ENCODE measurements around the gene YARS1.
A peak's percentile ranks its signal among the peaks of the same experiment; 100 is the strongest.

YARS1 gene

DNA sequence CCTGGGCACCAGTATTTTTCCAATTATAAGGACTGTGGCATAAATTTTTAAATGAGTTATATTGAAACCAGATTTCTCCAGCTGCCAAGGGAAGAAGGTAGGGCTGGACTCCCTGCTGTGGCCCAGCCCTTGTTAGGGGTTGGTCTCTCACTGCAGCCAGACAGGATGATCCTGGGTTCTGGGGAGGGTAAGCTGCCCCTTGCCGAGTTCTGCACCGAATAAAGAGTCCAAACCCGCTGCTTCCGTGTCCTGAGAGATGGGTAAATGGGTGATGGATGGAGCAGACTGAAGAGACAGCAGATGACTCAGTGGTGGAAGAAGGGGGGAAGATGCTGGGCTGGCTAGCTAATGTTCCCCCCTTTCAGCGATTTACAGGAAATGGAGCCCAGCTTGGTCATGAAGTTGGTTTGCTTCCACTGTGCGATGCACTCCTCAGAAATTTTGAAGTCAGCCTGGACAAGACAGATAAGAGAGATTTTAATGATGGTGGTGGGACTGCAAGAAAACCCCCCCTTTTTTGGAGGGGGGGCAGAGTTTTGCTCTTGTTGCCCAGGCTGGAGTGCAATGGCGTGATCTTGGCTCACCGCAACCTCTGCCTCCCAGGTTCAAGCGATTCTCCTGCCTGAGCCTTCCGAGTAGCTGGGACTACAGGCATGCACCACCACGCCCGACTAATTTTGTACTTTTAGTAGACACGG, 41.4 kb downstream of the YARS1 start:
- H3K4me3 Mint-ChIP-seq: no peak overlapping the region
- peak overlapping the region; percentile 78 for H3K27ac Mint-ChIP-seq
- no peaks in the 10 kb centered on the region for H3K27me3 Mint-ChIP-seq
- DNase-seq: no peak
- peaks cover 8% of the 10 kb centered on the region for H3K4me1 Mint-ChIP-seq (ENCODE audit: low read depth)
- peaks cover 77% of the 10 kb centered on the region for H3K36me3 Mint-ChIP-seq (ENCODE audit: low read depth)
- H3K9me3 Mint-ChIP-seq: no peaks in the 10 kb centered on the region

GRCh38 chr1:32774950-32775634, 42.1 kb downstream of the YARS1 start:
- DNase-seq: no peak
- peak overlapping the region; percentile 78 for H3K27ac Mint-ChIP-seq
- H3K4me3 Mint-ChIP-seq: no peak overlapping the region
- H3K4me1 Mint-ChIP-seq (ENCODE audit: low read depth): peaks cover 8% of the 10 kb centered on the region
- no peaks in the 10 kb centered on the region for H3K27me3 Mint-ChIP-seq
- peaks cover 70% of the 10 kb centered on the region for H3K36me3 Mint-ChIP-seq (ENCODE audit: low read depth)
- H3K9me3 Mint-ChIP-seq: no peaks in the 10 kb centered on the region

GRCh38 chr1:32774464-32774808, 42.7 kb downstream of the YARS1 start:
- peak overlapping the region; percentile 35 for H3K27ac Mint-ChIP-seq
- H3K27me3 Mint-ChIP-seq: no peaks in the 10 kb centered on the region
- no peak for DNase-seq
- H3K4me1 Mint-ChIP-seq (ENCODE audit: low read depth): peaks cover 8% of the 10 kb centered on the region
- no peaks in the 10 kb centered on the region for H3K9me3 Mint-ChIP-seq
- peaks cover 64% of the 10 kb centered on the region for H3K36me3 Mint-ChIP-seq (ENCODE audit: low read depth)
- H3K4me3 Mint-ChIP-seq: no peak overlapping the region

GRCh38 chr1:32773764-32774463, 43.2 kb downstream of the YARS1 start:
- no peak overlapping the region for H3K4me3 Mint-ChIP-seq
- peaks cover 8% of the 10 kb centered on the region for H3K4me1 Mint-ChIP-seq (ENCODE audit: low read depth)
- H3K36me3 Mint-ChIP-seq (ENCODE audit: low read depth): peaks cover 59% of the 10 kb centered on the region
- H3K27me3 Mint-ChIP-seq: no peaks in the 10 kb centered on the region
- H3K9me3 Mint-ChIP-seq: no peaks in the 10 kb centered on the region
- DNase-seq: no peak
- peak overlapping the region; percentile 35 for H3K27ac Mint-ChIP-seq

GRCh38 chr1:32773018-32773763, 44.0 kb downstream of the YARS1 start:
- H3K9me3 Mint-ChIP-seq: no peaks in the 10 kb centered on the region
- H3K27me3 Mint-ChIP-seq: no peaks in the 10 kb centered on the region
- H3K27ac Mint-ChIP-seq: peak overlapping the region; percentile 32
- H3K4me3 Mint-ChIP-seq: no peak overlapping the region
- peak; percentile 84 for DNase-seq
- peaks cover 51% of the 10 kb centered on the region for H3K36me3 Mint-ChIP-seq (ENCODE audit: low read depth)
- peaks cover 8% of the 10 kb centered on the region for H3K4me1 Mint-ChIP-seq (ENCODE audit: low read depth)

DNA sequence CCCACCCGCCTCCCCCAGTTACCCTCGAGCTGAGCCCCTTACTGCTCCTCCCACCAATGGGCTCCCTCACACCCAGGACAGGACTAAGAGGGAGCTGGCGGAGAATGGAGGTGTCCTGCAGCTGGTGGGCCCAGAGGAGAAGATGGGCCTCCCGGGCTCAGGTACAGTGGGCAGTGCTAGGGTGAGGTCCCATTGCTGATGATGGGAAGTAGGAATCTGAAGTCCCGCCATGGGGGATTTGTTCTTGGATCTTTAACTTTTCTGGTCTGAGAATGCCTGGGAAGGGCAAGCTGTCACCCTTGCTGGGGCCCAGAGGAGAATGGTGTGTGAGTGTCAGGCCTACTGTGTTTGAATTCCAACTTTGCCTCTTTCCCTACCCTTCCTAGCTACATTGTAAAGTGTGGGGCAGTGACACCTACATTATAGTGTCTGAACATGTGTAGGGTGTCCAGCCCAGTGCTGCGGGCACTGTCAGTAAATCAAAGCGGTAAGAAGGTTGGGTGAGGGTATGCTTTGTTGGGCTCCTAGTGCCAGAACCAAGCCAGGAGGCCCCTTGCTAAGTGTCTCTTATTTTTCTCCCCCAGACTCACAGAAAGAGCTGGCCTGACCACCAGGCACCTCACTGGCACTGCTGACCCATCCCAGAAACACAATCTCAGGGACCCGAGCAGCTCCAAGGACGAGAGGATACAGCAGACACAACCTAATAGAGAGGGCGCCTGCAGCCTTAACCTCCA, 44.7 kb downstream of the YARS1 start:
- no peak overlapping the region for H3K27ac Mint-ChIP-seq
- no peaks in the 10 kb centered on the region for H3K27me3 Mint-ChIP-seq
- H3K4me3 Mint-ChIP-seq: no peak overlapping the region
- H3K4me1 Mint-ChIP-seq (ENCODE audit: low read depth): peaks cover 8% of the 10 kb centered on the region
- peaks cover 44% of the 10 kb centered on the region for H3K36me3 Mint-ChIP-seq (ENCODE audit: low read depth)
- H3K9me3 Mint-ChIP-seq: no peaks in the 10 kb centered on the region
- no peak for DNase-seq

DNA sequence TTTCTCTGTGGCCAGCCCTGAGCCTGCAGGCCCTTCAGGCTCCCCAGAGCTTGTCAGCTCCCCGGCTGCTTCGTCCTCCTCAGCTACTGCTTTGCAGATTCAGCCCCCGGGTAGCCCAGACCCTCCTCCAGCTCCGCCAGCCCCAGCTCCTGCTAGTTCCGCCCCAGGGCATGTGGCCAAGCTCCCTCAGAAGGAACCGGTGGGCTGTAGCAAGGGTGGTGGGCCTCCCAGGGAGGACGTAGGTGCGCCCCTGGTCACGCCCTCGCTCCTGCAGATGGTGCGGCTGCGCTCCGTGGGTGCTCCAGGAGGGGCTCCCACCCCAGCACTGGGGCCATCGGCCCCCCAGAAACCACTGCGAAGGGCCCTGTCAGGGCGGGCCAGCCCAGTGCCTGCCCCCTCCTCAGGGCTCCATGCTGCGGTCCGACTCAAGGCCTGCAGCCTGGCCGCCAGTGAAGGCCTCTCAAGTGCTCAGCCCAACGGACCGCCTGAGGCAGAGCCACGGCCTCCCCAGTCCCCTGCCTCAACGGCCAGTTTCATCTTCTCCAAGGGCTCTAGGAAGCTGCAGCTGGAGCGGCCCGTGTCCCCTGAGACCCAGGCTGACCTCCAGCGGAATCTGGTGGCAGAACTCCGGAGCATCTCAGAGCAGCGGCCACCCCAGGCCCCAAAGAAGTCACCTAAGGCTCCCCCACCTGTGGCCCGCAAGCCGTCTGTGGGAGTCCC, 45.4 kb downstream of the YARS1 start:
- no peak overlapping the region for H3K4me3 Mint-ChIP-seq
- no peak overlapping the region for H3K27ac Mint-ChIP-seq
- no peaks in the 10 kb centered on the region for H3K9me3 Mint-ChIP-seq
- H3K36me3 Mint-ChIP-seq (ENCODE audit: low read depth): peaks cover 42% of the 10 kb centered on the region
- H3K27me3 Mint-ChIP-seq: no peaks in the 10 kb centered on the region
- no peak for DNase-seq
- peaks cover 8% of the 10 kb centered on the region for H3K4me1 Mint-ChIP-seq (ENCODE audit: low read depth)

DNA sequence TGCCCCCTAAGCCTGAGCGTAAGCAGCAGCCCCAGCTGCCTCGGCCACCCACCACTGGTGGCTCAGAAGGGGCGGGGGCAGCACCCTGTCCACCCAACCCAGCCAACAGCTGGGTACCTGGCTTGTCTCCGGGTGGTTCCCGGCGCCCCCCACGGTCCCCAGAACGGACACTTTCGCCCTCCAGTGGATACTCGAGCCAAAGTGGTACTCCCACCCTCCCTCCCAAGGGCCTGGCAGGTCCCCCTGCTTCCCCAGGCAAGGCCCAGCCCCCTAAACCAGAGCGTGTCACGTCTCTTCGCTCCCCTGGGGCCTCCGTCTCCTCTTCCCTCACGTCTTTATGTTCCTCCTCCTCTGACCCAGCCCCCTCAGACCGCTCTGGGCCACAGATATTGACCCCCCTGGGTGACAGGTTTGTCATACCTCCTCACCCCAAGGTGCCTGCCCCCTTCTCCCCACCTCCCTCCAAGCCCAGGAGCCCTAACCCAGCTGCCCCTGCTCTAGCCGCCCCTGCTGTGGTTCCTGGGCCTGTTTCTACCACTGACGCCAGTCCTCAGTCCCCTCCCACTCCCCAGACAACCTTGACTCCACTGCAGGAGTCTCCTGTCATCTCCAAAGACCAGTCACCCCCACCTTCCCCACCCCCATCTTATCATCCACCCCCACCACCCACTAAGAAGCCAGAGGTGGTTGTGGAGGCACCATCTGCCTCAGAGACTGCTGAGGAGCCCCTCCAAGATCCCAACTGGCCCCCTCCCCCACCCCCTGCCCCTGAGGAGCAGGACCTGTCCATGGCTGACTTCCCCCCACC, 46.2 kb downstream of the YARS1 start:
- Mint-ChIP-seq H3K27ac (no peak overlapping the region), H3K27me3 (no peaks in the 10 kb centered on the region), H3K9me3 (no peaks in the 10 kb centered on the region), H3K4me3 (no peak overlapping the region), H3K36me3 (ENCODE audit: low read depth) (peaks cover 34% of the 10 kb centered on the region), H3K4me1 (ENCODE audit: low read depth) (peaks cover 7% of the 10 kb centered on the region)
- no peak for DNase-seq

DNA sequence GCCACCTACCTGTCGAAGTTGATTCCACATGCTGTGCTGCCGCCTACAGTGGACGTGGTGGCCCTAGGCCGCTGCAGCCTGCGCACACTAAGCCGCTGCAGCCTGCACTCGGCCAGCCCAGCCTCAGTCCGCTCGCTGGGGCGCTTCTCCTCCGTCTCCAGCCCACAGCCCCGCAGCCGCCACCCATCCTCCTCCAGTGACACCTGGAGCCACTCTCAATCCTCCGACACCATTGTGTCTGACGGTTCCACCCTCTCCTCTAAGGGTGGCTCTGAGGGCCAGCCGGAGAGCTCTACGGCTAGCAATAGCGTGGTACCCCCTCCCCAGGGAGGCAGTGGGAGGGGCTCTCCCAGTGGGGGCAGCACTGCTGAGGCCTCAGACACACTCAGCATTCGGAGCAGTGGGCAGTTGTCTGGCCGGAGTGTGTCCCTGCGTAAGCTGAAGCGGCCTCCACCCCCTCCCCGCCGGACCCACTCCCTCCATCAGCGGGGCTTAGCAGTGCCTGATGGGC, 46.9 kb downstream of the YARS1 start:
- Mint-ChIP-seq H3K9me3 (no peaks in the 10 kb centered on the region), H3K27ac (no peak overlapping the region), H3K4me1 (ENCODE audit: low read depth) (peaks cover 2% of the 10 kb centered on the region), H3K27me3 (no peaks in the 10 kb centered on the region), H3K36me3 (ENCODE audit: low read depth) (peaks cover 28% of the 10 kb centered on the region), H3K4me3 (no peak overlapping the region)
- no peak for DNase-seq

DNA sequence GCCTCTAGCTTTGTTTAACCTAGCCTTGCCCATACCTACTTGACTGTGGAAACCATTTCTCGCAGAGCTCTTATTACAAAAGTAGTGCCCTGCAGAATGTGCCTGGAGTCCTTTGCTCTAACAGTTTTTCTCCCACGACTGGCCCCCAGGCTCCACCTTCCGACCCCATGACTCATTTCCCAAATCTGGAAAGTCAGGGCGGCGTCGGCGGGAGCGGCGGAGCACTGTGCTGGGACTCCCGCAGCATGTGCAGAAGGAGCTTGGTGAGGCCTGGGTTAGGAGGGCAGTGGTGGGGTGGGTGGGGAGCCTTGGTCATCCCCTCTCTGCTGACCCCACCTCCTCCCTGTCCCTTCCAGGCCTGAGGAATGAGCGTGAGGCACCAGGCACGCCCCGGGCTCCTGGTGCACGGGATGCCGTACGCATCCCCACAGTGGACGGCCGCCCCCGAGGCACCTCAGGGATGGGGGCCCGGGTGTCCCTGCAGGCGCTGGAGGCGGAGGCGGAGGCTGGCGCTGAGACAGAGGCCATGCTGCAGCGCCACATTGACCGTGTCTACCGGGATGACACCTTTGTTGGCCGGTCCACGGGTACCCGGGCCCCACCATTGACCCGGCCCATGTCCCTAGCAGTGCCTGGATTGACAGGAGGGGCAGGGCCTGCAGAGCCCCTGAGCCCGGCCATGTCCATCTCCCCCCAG, 47.5 kb downstream of the YARS1 start:
- DNase-seq: no peak
- no peak overlapping the region for H3K27ac Mint-ChIP-seq
- peaks cover 2% of the 10 kb centered on the region for H3K4me1 Mint-ChIP-seq (ENCODE audit: low read depth)
- no peaks in the 10 kb centered on the region for H3K9me3 Mint-ChIP-seq
- H3K4me3 Mint-ChIP-seq: no peak overlapping the region
- H3K27me3 Mint-ChIP-seq: no peaks in the 10 kb centered on the region
- peaks cover 22% of the 10 kb centered on the region for H3K36me3 Mint-ChIP-seq (ENCODE audit: low read depth)

- DNase-seq: no peak
- Mint-ChIP-seq H3K36me3 (ENCODE audit: low read depth) (peaks cover 10% of the 10 kb centered on the region), H3K4me1 (ENCODE audit: low read depth) (peaks cover 1% of the 10 kb centered on the region), H3K9me3 (no peaks in the 10 kb centered on the region), H3K4me3 (no peak overlapping the region), H3K27ac (no peak overlapping the region), H3K27me3 (no peaks in the 10 kb centered on the region)
These were observed 48.9 kb downstream of the YARS1 start for GRCh38 chr1:32768110-32768850.

DNA sequence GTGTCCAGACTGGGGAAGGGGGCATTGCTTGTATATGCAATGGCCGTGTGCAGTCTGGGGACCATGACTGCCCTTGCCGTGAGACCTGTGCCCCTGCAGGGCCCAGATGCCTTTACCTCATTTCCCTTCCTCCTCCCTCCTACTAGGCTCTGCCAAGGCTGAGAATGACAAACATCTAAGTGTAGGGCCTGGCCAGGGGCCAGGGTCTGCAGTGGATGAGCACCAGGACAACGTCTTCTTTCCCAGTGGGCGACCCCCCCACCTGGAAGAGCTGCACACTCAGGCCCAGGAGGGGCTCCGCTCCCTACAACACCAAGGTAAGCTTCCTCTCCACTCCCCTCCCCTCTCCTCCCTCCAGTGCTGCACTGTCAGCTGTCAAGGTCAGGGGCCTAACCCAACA, 49.5 kb downstream of the YARS1 start:
- no peaks in the 10 kb centered on the region for H3K9me3 Mint-ChIP-seq
- H3K4me3 Mint-ChIP-seq: no peak overlapping the region
- no peaks in the 10 kb centered on the region for H3K27me3 Mint-ChIP-seq
- DNase-seq: no peak
- no peaks in the 10 kb centered on the region for H3K4me1 Mint-ChIP-seq (ENCODE audit: low read depth)
- peaks cover 3% of the 10 kb centered on the region for H3K36me3 Mint-ChIP-seq (ENCODE audit: low read depth)
- H3K27ac Mint-ChIP-seq: no peak overlapping the region
